IMR-90 (cell line): ENCODE measurements around the gene LEMD1. TPM values are rescaled to one million over a fixed set of nuclear protein-coding genes. Genes with fewer than 3 reads are reported as not detected.

Experiments used
- ATAC-seq: fragments of 200-7000 bp; cut with Tn5 transposase; 2 replicates; pipeline ENCODE4 v1.9.1; 2020; ENCODE audit warnings: low read depth, mild to moderate bottlenecking, moderate library complexity
- BruUV-seq: library from RNA; stranded (reverse); fragments of 400-500 nt; replicated peaks from 2 replicates; lab custom pipeline; 2021; lab: Mats Ljungman, UMichigan
- CTCF ChIA-PET: fragments of 300-600 bp; formaldehyde crosslinking; extraction: SDS; loops from one replicate; lab custom pipeline; 2021; ENCODE audit warnings: antibody characterized with exemption; lab: Yijun Ruan, JAX
- POLR2A ChIA-PET: fragments of 300-600 bp; sonication (Branson Sonifier 250); formaldehyde crosslinking; loops from one replicate; lab custom pipeline; 2022; ENCODE audit warnings: antibody characterized with exemption; ENCODE audit not compliant: unreplicated experiment; lab: Charles Lee
- DNase-seq: peaks from one replicate; pipeline ENCODE4 v3.0.0; 2013
- H2AFZ ChIP-seq: replicated peaks from 2 replicates; pipeline ENCODE3; 2013; ENCODE audit warnings: low read length, mild to moderate bottlenecking; ENCODE audit not compliant: poor library complexity
- H2AK5ac ChIP-seq: 2 replicates; pipeline ENCODE4 v1.6.1; 2013; ENCODE audit warnings: low read depth, low read length, inconsistent platforms
- H2AK9ac ChIP-seq: replicated peaks from 2 replicates; pipeline ENCODE3; 2013; ENCODE audit warnings: mild to moderate bottlenecking, low read depth, low read length, moderate library complexity; ENCODE audit not compliant: poor library complexity
- H2BK120ac ChIP-seq: 2 replicates; pipeline ENCODE4 v1.6.1; 2013; ENCODE audit warnings: low read depth, low read length, inconsistent platforms
- H2BK15ac ChIP-seq: 3 replicates; pipeline ENCODE4 v1.6.1; 2013; ENCODE audit warnings: low read depth, low read length, inconsistent platforms
- H2BK20ac ChIP-seq: 2 replicates; pipeline ENCODE4 v1.6.1; 2013; ENCODE audit warnings: low read depth, mild to moderate bottlenecking, inconsistent platforms, low read length, moderate library complexity
- H2BK5ac ChIP-seq: 2 replicates; pipeline ENCODE4 v1.6.1; 2013; ENCODE audit warnings: mild to moderate bottlenecking, low read depth, low read length, inconsistent platforms; ENCODE audit not compliant: poor library complexity, severe bottlenecking
- H3K14ac ChIP-seq: replicated peaks from 2 replicates; pipeline ENCODE4 v1.6.1; 2013; ENCODE audit warnings: low read depth, low read length, inconsistent platforms
- H3K18ac ChIP-seq: 2 replicates; pipeline ENCODE4 v1.6.1; 2013; ENCODE audit warnings: low read depth, low read length, control low read depth
- H3K23ac ChIP-seq: 2 replicates; pipeline ENCODE4 v1.6.1; 2013; ENCODE audit warnings: low read depth, low read length, inconsistent platforms
- H3K27ac ChIP-seq: 2 replicates; pipeline ENCODE4 v1.5.1; 2013; ENCODE audit warnings: mild to moderate bottlenecking, control low read depth, low read length; ENCODE audit not compliant: insufficient read depth
- H3K27me3 ChIP-seq: 2 replicates; pipeline ENCODE4 v1.6.1; 2013; ENCODE audit warnings: low read length; ENCODE audit not compliant: control insufficient read depth, insufficient read depth
- H3K36me3 ChIP-seq: 2 replicates; pipeline ENCODE4 v1.6.1; 2013; ENCODE audit warnings: low read length, mixed read lengths; ENCODE audit not compliant: control insufficient read depth, insufficient read depth
- H3K4ac ChIP-seq: 2 replicates; pipeline ENCODE4 v1.6.1; 2013; ENCODE audit warnings: low read depth, low read length, inconsistent platforms
- H3K4me1 ChIP-seq: 2 replicates; pipeline ENCODE4 v1.6.1; 2013; ENCODE audit warnings: low read length, mixed read lengths; ENCODE audit not compliant: control insufficient read depth, insufficient read depth
- H3K4me2 ChIP-seq: 2 replicates; pipeline ENCODE4 v1.6.1; 2013; ENCODE audit warnings: low read depth, mild to moderate bottlenecking, control low read depth, low read length, moderate library complexity
- H3K4me3 ChIP-seq: 2 replicates; pipeline ENCODE4 v1.5.1; 2013; ENCODE audit warnings: low read depth, mild to moderate bottlenecking, control low read depth, low read length, moderate library complexity; ENCODE audit not compliant: insufficient read depth
- H3K56ac ChIP-seq: 2 replicates; pipeline ENCODE4 v1.6.1; 2013; ENCODE audit warnings: low read length, inconsistent platforms; ENCODE audit not compliant: insufficient read depth; ENCODE audit errors: extremely low read depth
- H3K79me1 ChIP-seq, 2 experiments: 2 replicates each; pipeline ENCODE4 v1.6.1; 2013; ENCODE audit warnings: low read length in 2 of 2, inconsistent platforms in 1 of 2, low read depth in 1 of 2
- H3K9ac ChIP-seq: 2 replicates; pipeline ENCODE4 v1.6.1; 2013; ENCODE audit warnings: low read depth, low read length, control low read depth
- H3K9me1 ChIP-seq: 2 replicates; pipeline ENCODE4 v1.6.1; 2013; ENCODE audit warnings: low read length, inconsistent platforms; ENCODE audit not compliant: insufficient read depth
- H3K9me3 ChIP-seq: 2 replicates; pipeline ENCODE4 v1.6.1; 2013; ENCODE audit warnings: low read length; ENCODE audit not compliant: control insufficient read depth, insufficient read depth
- H4K20me1 ChIP-seq: 2 replicates; pipeline ENCODE4 v1.6.1; 2013; ENCODE audit warnings: low read length, inconsistent platforms; ENCODE audit not compliant: insufficient read depth
- H4K5ac ChIP-seq: 2 replicates; pipeline ENCODE4 v1.6.1; 2013; ENCODE audit warnings: mild to moderate bottlenecking, low read depth, low read length, control low read depth
- H4K8ac ChIP-seq, 2 experiments: 2 replicates each; pipeline ENCODE4 v1.6.1; 2013; ENCODE audit warnings: low read depth in 2 of 2, low read length in 2 of 2, control low read depth in 1 of 2, inconsistent platforms in 1 of 2
- H4K91ac ChIP-seq: 2 replicates; pipeline ENCODE4 v1.6.1; 2013; ENCODE audit warnings: low read depth, low read length, inconsistent platforms; ENCODE audit not compliant: insufficient read depth
- CHD1 ChIP-seq: IDR thresholded peaks from 2 replicates; pipeline ENCODE4 v1.6.1; 2012; ENCODE audit warnings: low read depth, low read length, improper control_type of control experiment
- ELK1 ChIP-seq: fragments of 150-350 bp; IDR thresholded peaks from 2 replicates; pipeline ENCODE4 v1.6.1; 2016; ENCODE audit warnings: low read depth, mild to moderate bottlenecking, low read length, moderate library complexity, borderline replicate concordance
- FOS ChIP-seq: fragments of 150-350 bp; IDR thresholded peaks from 2 replicates; pipeline ENCODE4 v1.6.1; 2016; ENCODE audit warnings: low read depth, low read length
- MAZ ChIP-seq: IDR thresholded peaks from 2 replicates; pipeline ENCODE4 v1.6.1; 2012; ENCODE audit warnings: low read depth, mild to moderate bottlenecking, low read length, improper control_type of control experiment, moderate library complexity, borderline replicate concordance
- SMC3 ChIP-seq: fragments of 150-350 bp; IDR thresholded peaks from 2 replicates; pipeline ENCODE4 v1.6.1; 2016; ENCODE audit warnings: low read depth, mild to moderate bottlenecking, antibody characterized with exemption, low read length, moderate library complexity
- WGBS, 2 experiments: methylation state at CpG; one replicate each; pipeline versions ENCODE4 v1.1.5 to v1.1.7; 2013; ENCODE audit warnings: missing lambda C conversion rate in 2 of 2; ENCODE audit not compliant: insufficient read length in 1 of 2; ENCODE audit errors: extremely low coverage in 2 of 2; 5-methylcytosine and 5-hydroxymethylcytosine counted together
- dilution Hi-C: fragments of 300-500 bp; cut with HindIII; formaldehyde crosslinking; loops from one replicate; pipeline ENCODE4 v1.14.3; 2018; ENCODE audit warnings: low sequenced_read_pairs; ENCODE audit not compliant: unreplicated experiment
- in situ Hi-C: fragments of 300-500 bp; cut with MboI; formaldehyde crosslinking; loops from 3 replicates; pipeline ENCODE4 v1.14.3; 2019; ENCODE audit warnings: low sequenced_read_pairs, inconsistent platforms, mixed read lengths
- intact Hi-C: fragments of 100-400 bp; cut with micrococcal nuclease; formaldehyde crosslinking; loops from 2 replicates; pipeline ENCODE4 v1.10.0; 2022
- polyA plus RNA-seq, 3 experiments: library from polyadenylated mRNA; depleted of rRNA; stranded (reverse); fragments of >200 nt; gene quantifications; 2 replicates each; pipeline ENCODE4 v1.2.3, GENCODE V29; 2012; ENCODE audit warnings: low replicate concordance in 1 of 3
- total RNA-seq: library from RNA; depleted of rRNA; stranded (reverse); fragments of >200 nt; gene quantifications from 2 replicates; pipeline ENCODE4 v1.2.3, GENCODE V29; 2012

LEMD1 gene
- total and polyA plus RNA-seq, 2 of the 4 experiments (the other 2 are of a cell fraction): not detected

GRCh38 chr1:205382561-205382960, 39.3 kb downstream of the LEMD1 start:
- Histone ChIP-seq H3K9me1 (no peaks in the 10 kb centered on the region), H2BK20ac (no peak overlapping the region), H3K18ac (no peak overlapping the region), H3K36me3 (no peaks in the 10 kb centered on the region), H3K4me3 (no peak overlapping the region), H3K4me2 (no peak overlapping the region), H4K20me1 (no peaks in the 10 kb centered on the region), H3K14ac (no peak overlapping the region), H3K27me3 (peaks cover 22% of the 10 kb centered on the region), H3K9me3 (no peaks in the 10 kb centered on the region), H3K79me1 (no peaks in the 10 kb centered on the region), H4K8ac (no peak overlapping the region), H3K27ac (no peak overlapping the region), H3K56ac (no peak overlapping the region), H2BK5ac (no peak overlapping the region), H2BK15ac (no peak overlapping the region), H3K4ac (no peak overlapping the region), H2BK120ac (no peak overlapping the region), H4K91ac (no peak overlapping the region), H3K23ac (no peak overlapping the region), H3K9ac (no peak overlapping the region), H2AFZ (no peak overlapping the region), H2AK9ac (no peak overlapping the region), H4K5ac (no peak overlapping the region), H3K4me1 (no peaks in the 10 kb centered on the region), H2AK5ac (no peak overlapping the region)
- no peak for DNase-seq
- WGBS, 2 experiments: no CpG with 5 or more reads among the region's 4 CpGs
- CTCF ChIA-PET: no interaction called here
- intact Hi-C loops (no loop called here), in situ Hi-C loops (no loop called here), dilution Hi-C loops (no loop called here)
- POLR2A ChIA-PET: no interaction called here
- no TSS peak for BruUV-seq
- no peak for TF ChIP-seq SMC3
- TF ChIP-seq CHD1: no peak
- TF ChIP-seq ELK1: no peak
- TF ChIP-seq MAZ: no peak
- no peak for TF ChIP-seq FOS
- ATAC-seq: no peak
